ENCODE data around the gene GOLM1.

The GOLM1 gene

DNA sequence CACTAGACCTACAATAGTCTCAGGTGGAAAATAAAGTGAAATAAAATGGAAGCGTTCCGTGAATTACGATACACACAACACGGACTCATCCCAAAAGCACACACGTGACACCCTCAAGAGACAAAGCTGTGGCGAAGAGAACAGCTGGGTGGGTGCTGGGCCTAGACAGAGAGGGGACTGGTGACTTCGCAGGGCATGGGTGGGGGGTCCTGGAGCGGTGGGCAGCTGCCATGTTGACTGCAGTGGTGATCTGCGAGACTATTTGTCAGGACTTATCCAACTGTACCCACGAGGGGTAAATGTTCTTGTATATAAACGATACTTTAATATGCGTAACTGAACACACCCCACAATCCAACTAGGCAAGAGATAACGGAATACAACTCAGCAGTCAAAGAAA is 52.0 kb downstream of the GOLM1 start:
- DNase-seq (ENCODE audit: low read depth, low spot score): no peak
- TF ChIP-seq, protein P1, sequence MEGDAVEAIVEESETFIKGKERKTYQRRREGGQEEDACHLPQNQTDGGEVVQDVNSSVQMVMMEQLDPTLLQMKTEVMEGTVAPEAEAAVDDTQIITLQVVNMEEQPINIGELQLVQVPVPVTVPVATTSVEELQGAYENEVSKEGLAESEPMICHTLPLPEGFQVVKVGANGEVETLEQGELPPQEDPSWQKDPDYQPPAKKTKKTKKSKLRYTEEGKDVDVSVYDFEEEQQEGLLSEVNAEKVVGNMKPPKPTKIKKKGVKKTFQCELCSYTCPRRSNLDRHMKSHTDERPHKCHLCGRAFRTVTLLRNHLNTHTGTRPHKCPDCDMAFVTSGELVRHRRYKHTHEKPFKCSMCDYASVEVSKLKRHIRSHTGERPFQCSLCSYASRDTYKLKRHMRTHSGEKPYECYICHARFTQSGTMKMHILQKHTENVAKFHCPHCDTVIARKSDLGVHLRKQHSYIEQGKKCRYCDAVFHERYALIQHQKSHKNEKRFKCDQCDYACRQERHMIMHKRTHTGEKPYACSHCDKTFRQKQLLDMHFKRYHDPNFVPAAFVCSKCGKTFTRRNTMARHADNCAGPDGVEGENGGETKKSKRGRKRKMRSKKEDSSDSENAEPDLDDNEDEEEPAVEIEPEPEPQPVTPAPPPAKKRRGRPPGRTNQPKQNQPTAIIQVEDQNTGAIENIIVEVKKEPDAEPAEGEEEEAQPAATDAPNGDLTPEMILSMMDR (IDR thresholded peaks at IDR 0.05; ENCODE audit: insufficient read depth, low read length, missing control alignments): no peak
- H3K4me3 ChIP-seq (ENCODE audit: low read depth, low read length): no peak overlapping the region
- POLR2A ChIA-PET: no interaction called here
- CTCF ChIA-PET: no interaction called here

DNA sequence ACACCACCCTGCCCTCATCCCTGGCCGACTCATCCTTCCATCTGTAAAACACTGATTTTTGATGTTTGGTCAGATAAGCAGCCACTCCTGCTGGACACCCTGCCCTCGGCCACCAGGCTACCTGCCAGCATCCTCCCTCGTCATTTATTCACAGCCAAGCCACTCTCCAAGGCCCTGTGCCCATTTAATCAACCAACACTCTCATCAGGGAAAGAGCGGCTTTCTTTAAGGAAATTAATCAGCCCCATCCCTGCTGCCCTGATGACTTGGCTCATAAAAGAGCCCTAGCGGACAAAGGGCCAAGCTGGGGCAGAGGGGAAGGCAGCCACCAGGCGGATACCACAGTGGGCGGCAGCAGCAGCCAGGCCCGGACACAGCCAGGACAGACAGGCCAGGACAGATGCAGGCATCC is 52.4 kb downstream of the GOLM1 start:
- POLR2A ChIA-PET: interaction anchor here (0.7 kb wide), 1 partner anchor 188 kb away, joined by 3 read pairs; no protein-coding TSS in a partner anchor

DNA sequence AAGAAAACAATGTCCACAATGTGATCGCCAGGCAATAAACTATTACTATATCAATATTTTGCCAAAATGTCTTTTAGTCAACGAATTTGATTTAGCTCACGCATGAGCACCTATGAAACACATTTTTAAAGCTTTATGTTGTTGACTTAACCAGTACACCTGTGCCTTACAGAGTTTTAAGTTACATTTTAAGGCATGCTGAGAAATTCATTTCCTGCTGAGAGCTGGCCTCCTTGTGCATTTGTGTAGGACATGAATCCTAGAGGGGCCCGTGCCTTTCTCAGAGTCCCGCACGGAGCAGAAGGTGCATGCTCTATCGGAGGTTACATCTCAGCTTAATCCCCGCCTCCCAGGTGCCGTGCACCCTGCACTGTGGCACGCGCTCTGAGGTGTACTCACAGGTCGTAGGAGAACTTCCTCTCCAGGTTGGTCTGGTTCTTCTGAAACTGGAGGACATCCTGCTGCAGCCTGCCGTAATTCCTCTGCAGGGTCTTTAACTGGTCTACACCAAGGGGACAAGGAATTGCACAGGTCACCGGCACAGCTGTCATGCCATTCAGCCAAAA is 53.2 kb downstream of the GOLM1 start:
- POLR2A ChIA-PET: interaction anchor here (0.7 kb wide), 1 partner anchor 189 kb away, joined by 3 read pairs; no protein-coding TSS in a partner anchor
- CTCF ChIA-PET: interaction anchor here (0.8 kb wide), 1 partner anchor 13 kb away, joined by 4 read pairs; no protein-coding TSS in a partner anchor
- no peak for DNase-seq (ENCODE audit: low read depth, low spot score)
- H3K4me3 ChIP-seq (ENCODE audit: low read depth, low read length): no peak overlapping the region
- TF ChIP-seq, protein P1 (IDR thresholded peaks at IDR 0.05; ENCODE audit: insufficient read depth, low read length, missing control alignments): no peak

More for the DNA sequence above, 52.4 kb downstream of the GOLM1 start:
- no peak for DNase-seq (ENCODE audit: low read depth, low spot score)
- TF ChIP-seq, protein P1 (IDR thresholded peaks at IDR 0.05; ENCODE audit: insufficient read depth, low read length, missing control alignments): no peak
- H3K4me3 ChIP-seq (ENCODE audit: low read depth, low read length): no peak overlapping the region
- CTCF ChIA-PET: no interaction called here

DNA sequence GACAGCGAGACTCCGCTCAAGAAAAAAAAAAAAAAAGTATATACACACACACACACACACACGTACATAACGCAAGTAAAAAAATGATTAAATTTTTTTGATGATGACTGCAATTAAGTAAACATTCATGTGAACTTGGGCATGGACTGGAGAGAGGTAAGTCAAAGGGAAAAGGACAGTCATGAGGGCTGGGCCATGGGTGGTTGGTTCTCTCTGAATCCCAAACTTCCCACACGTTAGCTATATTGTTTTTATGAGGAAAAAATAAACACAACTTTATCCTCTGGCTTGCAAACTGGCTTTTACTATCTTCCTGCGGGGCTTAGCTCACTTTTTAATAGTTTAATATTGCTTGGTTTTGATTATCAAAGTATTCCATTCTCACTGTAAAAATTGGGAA is 53.7 kb downstream of the GOLM1 start:
- TF ChIP-seq, protein P1 (IDR thresholded peaks at IDR 0.05; ENCODE audit: insufficient read depth, low read length, missing control alignments): no peak
- ChIA-PET CTCF (interaction anchor here (0.8 kb wide), 1 partner anchor 13 kb away, joined by 4 read pairs; no protein-coding TSS in a partner anchor), POLR2A (no interaction called here)
- no peak overlapping the region for H3K4me3 ChIP-seq (ENCODE audit: low read depth, low read length)
- no peak for DNase-seq (ENCODE audit: low read depth, low spot score)

DNA sequence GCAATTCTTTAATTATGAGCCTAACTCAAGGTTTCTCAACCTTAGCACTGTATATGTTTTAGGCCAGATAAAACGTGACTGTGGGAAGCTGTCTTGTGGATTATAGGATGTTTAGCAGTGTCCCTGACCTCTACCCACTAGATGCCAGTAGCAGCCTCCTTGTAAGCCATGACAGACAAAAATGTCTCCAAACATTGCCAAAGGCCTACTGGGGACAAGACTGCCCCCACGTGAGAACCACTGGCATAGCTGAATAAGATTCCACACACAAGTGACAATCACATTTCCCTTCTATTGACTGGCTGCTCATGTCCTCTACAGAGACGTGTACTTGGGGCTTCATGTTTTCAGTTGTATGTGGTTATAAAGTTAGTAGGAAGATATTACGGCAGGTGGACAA is 55.4 kb downstream of the GOLM1 start:
- CTCF ChIA-PET: no interaction called here
- TF ChIP-seq, protein P1 (IDR thresholded peaks at IDR 0.05; ENCODE audit: insufficient read depth, low read length, missing control alignments): no peak

DNA sequence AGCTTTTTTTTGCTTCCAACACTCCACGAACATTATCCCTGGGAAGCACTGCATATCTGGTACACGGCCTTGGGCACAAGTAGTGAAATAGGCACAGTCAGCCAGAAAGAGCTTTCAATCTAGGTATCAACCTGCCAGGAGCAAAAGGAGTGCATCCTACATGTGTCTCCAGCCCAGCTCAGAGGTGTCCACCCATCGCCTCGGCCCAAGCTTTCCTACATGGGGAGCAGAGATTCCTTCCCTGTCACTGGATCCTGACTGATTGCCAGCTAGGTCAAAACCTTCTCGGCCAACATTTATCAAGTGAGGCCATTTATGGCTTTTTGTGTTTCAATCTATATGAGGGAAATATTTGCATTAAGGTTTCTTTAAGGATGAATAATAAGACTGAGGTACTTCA is 55.8 kb downstream of the GOLM1 start:
- TF ChIP-seq, protein P1 (IDR thresholded peaks at IDR 0.05; ENCODE audit: insufficient read depth, low read length, missing control alignments): no peak
- ChIA-PET POLR2A (no interaction called here), CTCF (no interaction called here)
- no peak for DNase-seq (ENCODE audit: low read depth, low spot score)
- H3K4me3 ChIP-seq (ENCODE audit: low read depth, low read length): no peak overlapping the region

More for the DNA sequence above, 55.4 kb downstream of the GOLM1 start:
- POLR2A ChIA-PET: no interaction called here
- no peak overlapping the region for H3K4me3 ChIP-seq (ENCODE audit: low read depth, low read length)
- DNase-seq (ENCODE audit: low read depth, low spot score): no peak

Data from AG04449 (cell line).